HEK293T (cell line): ENCODE results near the gene MYZAP.

ENCODE experiments used
- CTCF ChIA-PET: fragments of 350-600 bp; formaldehyde crosslinking; extraction: SDS; loops from one replicate; lab custom pipeline; 2021; ENCODE audit warnings: antibody characterized with exemption, inconsistent platforms; lab: Yijun Ruan, JAX
- POLR2A ChIA-PET: fragments of 350-600 bp; formaldehyde crosslinking; extraction: SDS; loops from one replicate; lab custom pipeline; 2020; ENCODE audit warnings: antibody characterized with exemption, inconsistent platforms; lab: Yijun Ruan, JAX
- DNase-seq: peaks from one replicate; pipeline ENCODE4 v3.0.0; 2012; ENCODE audit warnings: mixed read lengths; ENCODE audit errors: extremely low spot score
- ARNT ChIP-seq: fragments of 450-650 bp; IDR thresholded peaks from 2 replicates; pipeline ENCODE4 v1.6.1; 2017; ENCODE audit warnings: mild to moderate bottlenecking
- BHLHE40 ChIP-seq: fragments of 450-650 bp; IDR thresholded peaks from 2 replicates; pipeline ENCODE4 v1.6.1; 2016; ENCODE audit warnings: mild to moderate bottlenecking, moderate library complexity, borderline replicate concordance
- CTBP1 ChIP-seq: fragments of 450-650 bp; IDR thresholded peaks from 2 replicates; pipeline ENCODE4 v1.6.1; 2016; ENCODE audit warnings: borderline replicate concordance
- ELF4 ChIP-seq: fragments of 450-650 bp; IDR thresholded peaks from 2 replicates; pipeline ENCODE4 v1.6.1; 2017; ENCODE audit warnings: antibody characterized with exemption
- FOXA1 ChIP-seq: fragments of 450-650 bp; IDR thresholded peaks from 2 replicates; pipeline ENCODE4 v1.6.1; 2016; ENCODE audit warnings: mild to moderate bottlenecking
- FOXK2 ChIP-seq: fragments of 450-650 bp; IDR thresholded peaks from 2 replicates; pipeline ENCODE4 v1.6.1; 2016; ENCODE audit warnings: mild to moderate bottlenecking
- FOXM1 ChIP-seq: fragments of 450-650 bp; IDR thresholded peaks from 2 replicates; pipeline ENCODE4 v1.6.1; 2017; ENCODE audit warnings: mild to moderate bottlenecking, borderline replicate concordance
- HDGF ChIP-seq: fragments of 450-650 bp; IDR thresholded peaks from 2 replicates; pipeline ENCODE4 v1.6.1; 2017; ENCODE audit warnings: antibody characterized with exemption, borderline replicate concordance
- L3MBTL2 ChIP-seq: fragments of 450-650 bp; conservative IDR thresholded peaks from 2 replicates; pipeline ENCODE4 v1.6.1; 2016; ENCODE audit warnings: mild to moderate bottlenecking
- LEF1 ChIP-seq: fragments of 450-650 bp; IDR thresholded peaks from 2 replicates; pipeline ENCODE4 v1.6.1; 2017; ENCODE audit warnings: mild to moderate bottlenecking, borderline replicate concordance
- NFRKB ChIP-seq: fragments of 450-650 bp; IDR thresholded peaks from 2 replicates; pipeline ENCODE4 v1.6.1; 2016; ENCODE audit warnings: mild to moderate bottlenecking, moderate library complexity
- SP1 ChIP-seq: fragments of 450-650 bp; IDR thresholded peaks from 2 replicates; pipeline ENCODE4 v1.6.1; 2017
- SUZ12 ChIP-seq: fragments of 450-650 bp; IDR thresholded peaks from 2 replicates; pipeline ENCODE4 v1.6.1; 2016; ENCODE audit warnings: mild to moderate bottlenecking
- TARDBP ChIP-seq: fragments of 450-650 bp; IDR thresholded peaks from 2 replicates; pipeline ENCODE4 v1.6.1; 2016
- ZNF384 ChIP-seq: fragments of 450-650 bp; IDR thresholded peaks from 2 replicates; pipeline ENCODE4 v1.6.1; 2016
- TF ChIP-seq, protein P1 (sequence below): fragments of 450-650 bp; IDR thresholded peaks from 2 replicates; pipeline ENCODE4 v1.6.1; 2016

The MYZAP gene

DNA sequence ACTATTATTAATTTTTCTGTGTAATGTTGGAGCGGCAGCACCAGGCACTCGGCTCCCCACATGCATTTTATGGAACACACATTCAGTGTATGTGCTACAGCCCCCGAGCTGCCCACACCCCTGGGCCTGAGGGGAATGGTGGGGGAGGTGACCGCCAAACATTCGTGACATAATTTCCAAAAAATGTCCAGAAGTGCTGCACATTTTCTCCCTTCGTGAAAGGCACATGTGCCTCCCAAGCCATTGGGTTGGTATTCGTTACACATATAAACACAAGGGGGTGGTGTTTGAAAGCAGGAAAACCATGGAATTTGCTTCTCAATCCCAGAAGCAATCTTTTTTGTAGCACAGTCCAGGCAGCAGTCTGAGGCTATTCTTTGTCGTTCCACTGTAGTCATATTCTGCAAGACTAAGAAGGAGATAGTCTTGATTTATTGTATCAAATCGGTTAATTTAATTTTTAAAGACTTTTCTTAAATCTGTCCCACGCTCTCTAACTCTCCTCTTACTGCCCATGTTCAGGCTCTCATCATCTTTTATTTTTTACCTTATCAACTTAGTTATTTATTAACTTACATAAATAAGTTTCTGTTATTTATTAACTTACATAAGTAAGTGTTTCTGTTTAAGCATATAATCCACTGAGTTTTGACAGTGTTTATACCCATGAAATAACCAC, 75.6 kb downstream of the MYZAP start:
- ChIA-PET CTCF (interaction anchor here (1.4 to 2.0 kb wide), 2 partner anchors 194 to 404 kb away, joined by 5 to 9 read pairs; no protein-coding TSS in a partner anchor), POLR2A (no interaction called here)
- no peak for TF ChIP-seq TARDBP
- TF ChIP-seq L3MBTL2 = peak; percentile 67
- peak; percentile 26 for DNase-seq

GRCh38 chr15:57668016-57668415, 76.3 kb downstream of the MYZAP start:
- no peak for DNase-seq
- ChIA-PET CTCF (interaction anchor here (0.7 to 2.0 kb wide), 3 partner anchors 25 to 403 kb away, joined by 3 to 9 read pairs (median 5); no protein-coding TSS in a partner anchor), POLR2A (no interaction called here)
- TF ChIP-seq HDGF = no peak
- TF ChIP-seq NFRKB = no peak
- TF ChIP-seq FOXA1 = no peak
- no peak for TF ChIP-seq ARNT
- no peak for TF ChIP-seq LEF1
- TF ChIP-seq SP1 = no peak
- TF ChIP-seq BHLHE40 = no peak
- no peak for TF ChIP-seq ZNF384

DNA sequence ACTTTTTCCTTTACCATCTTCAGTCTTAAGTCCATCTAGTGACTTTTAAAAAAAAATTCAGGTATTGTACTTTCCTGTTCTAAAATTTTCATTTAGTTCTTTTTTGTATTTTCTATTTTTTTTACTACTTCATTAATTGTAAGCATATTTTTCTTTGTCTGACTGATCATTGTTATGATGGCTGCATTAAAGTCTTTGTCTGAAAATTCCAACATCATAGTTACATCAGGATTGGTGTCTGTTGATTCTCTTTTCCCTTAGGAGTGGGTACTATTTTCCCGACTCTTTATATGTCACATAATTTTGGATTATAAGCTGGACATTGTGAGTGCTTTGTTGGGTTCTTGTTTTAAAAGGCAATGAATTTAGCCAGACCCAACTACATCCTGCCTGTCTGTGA, 79.9 kb downstream of the MYZAP start:
- POLR2A ChIA-PET = no interaction called here
- DNase-seq = no peak
- CTCF ChIA-PET = no interaction called here
- TF ChIP-seq CTBP1 (no peak), FOXK2 (no peak), ELF4 (no peak)

GRCh38 chr15:57675481-57676181, 83.9 kb downstream of the MYZAP start:
- DNase-seq = no peak
- CTCF ChIA-PET = no interaction called here
- TF ChIP-seq FOXM1 (no peak), SUZ12 (no peak), CTBP1 (no peak), FOXA1 (no peak)
- POLR2A ChIA-PET = no interaction called here

DNA sequence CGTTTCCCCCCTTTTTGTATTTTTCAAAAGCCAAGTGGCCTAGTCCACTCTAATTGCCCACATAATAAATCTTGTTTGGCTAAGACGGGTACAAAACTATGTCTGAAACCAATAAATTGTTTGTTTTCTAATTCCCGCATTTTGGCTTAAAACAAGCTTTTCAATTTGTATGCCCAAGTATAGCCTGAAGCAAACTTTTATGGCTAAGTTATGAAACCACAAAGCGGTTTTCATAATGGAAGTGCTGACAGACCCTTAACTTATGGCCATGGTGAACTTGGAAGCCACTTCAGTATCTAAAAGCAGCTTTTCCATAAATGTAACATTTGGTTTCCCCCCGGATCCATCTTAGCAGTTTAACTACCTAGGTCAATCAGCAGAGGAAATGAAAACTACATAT, 84.9 kb downstream of the MYZAP start:
- ChIA-PET CTCF (no interaction called here), POLR2A (no interaction called here)
- no peak for DNase-seq
- TF ChIP-seq ELF4 (no peak), HDGF (no peak), FOXA1 (no peak), CTBP1 (no peak), FOXM1 (no peak), TARDBP (no peak), BHLHE40 (no peak), L3MBTL2 (no peak), ARNT (no peak), NFRKB (no peak), SUZ12 (no peak), ZNF384 (no peak), FOXK2 (no peak), SP1 (no peak), LEF1 (no peak)
- TF ChIP-seq, protein P1, sequence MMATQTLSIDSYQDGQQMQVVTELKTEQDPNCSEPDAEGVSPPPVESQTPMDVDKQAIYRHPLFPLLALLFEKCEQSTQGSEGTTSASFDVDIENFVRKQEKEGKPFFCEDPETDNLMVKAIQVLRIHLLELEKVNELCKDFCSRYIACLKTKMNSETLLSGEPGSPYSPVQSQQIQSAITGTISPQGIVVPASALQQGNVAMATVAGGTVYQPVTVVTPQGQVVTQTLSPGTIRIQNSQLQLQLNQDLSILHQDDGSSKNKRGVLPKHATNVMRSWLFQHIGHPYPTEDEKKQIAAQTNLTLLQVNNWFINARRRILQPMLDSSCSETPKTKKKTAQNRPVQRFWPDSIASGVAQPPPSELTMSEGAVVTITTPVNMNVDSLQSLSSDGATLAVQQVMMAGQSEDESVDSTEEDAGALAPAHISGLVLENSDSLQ = no peak

GRCh38 chr15:57677204-57677603, 85.5 kb downstream of the MYZAP start:
- ChIA-PET POLR2A (no interaction called here), CTCF (no interaction called here)
- no peak for TF ChIP-seq FOXK2
- TF ChIP-seq LEF1 = no peak
- TF ChIP-seq CTBP1 = no peak
- TF ChIP-seq SUZ12 = no peak
- TF ChIP-seq TARDBP = no peak
- no peak for TF ChIP-seq FOXA1
- TF ChIP-seq SP1 = no peak
- TF ChIP-seq ARNT = no peak
- TF ChIP-seq, protein P1 = no peak
- no peak for TF ChIP-seq FOXM1
- no peak for TF ChIP-seq ZNF384
- TF ChIP-seq HDGF = no peak
- TF ChIP-seq BHLHE40 = no peak
- TF ChIP-seq ELF4 = no peak
- no peak for TF ChIP-seq L3MBTL2
- TF ChIP-seq NFRKB = no peak
- no peak for DNase-seq

- TF ChIP-seq SUZ12 (no peak), NFRKB (no peak), HDGF (no peak), FOXK2 (no peak), TARDBP (no peak), ZNF384 (no peak), CTBP1 (no peak), BHLHE40 (no peak), FOXA1 (no peak), ARNT (no peak), ELF4 (no peak), L3MBTL2 (no peak), LEF1 (no peak), SP1 (no peak), FOXM1 (no peak)
- TF ChIP-seq, protein P1 = no peak
- DNase-seq = no peak
- CTCF ChIA-PET = no interaction called here
- POLR2A ChIA-PET = interaction anchor here (1.2 kb wide), 1 partner anchor 26 kb away, joined by 4 read pairs; the partner anchor contains the start of gene POLR2M
Measured at GRCh38 chr15:57680021-57680420, 88.3 kb downstream of the MYZAP start.
